ENCODE data around the gene TGFBR2. TPM values are rescaled to one million over a fixed set of nuclear protein-coding genes. Genes with fewer than 3 reads are reported as not detected.
A peak's percentile ranks its signal among the peaks of the same experiment; 100 is the strongest.

The TGFBR2 gene
- total RNA-seq, 6 donors from 2014 or later = 82.8 to 385 (median 285) TPM

DNA sequence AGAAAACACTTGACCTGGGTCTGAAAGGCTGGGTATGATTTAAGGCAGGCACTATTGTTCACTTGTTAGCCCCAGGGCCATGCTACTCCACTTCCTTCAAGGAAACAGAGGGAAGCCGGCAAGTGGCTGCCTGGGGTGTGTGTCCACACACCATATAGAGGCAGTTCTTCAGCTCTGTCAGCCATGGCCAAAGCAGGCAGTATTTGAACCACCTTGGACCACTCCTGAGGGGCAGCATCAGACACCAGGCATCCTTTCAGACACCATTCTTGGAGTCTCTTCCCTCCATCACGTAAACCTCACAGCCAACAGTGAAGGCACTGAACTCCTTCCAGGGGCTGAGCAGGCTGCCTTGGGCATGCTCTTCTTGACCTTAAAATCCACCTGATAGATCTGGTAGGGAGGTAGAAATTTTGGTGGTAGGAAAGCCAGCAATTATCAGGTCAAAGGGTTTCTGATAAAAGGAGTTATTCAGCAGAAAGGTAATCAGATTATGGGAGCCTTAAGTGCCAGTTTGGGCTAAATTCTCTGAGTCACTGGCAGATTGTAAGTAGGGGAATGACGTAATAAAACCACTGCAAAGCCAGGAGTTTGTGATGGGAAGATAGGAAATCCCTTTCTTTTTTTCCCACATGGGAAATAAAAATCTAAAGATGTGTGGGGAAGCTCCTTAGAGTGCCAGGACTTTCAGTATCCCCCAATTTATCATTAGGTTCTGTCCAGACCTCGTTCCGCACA, 20.2 kb downstream of the TGFBR2 start:
- TF ChIP-seq POLR2AphosphoS5 (IDR thresholded peaks at IDR 0.05) (no peak), CTCF (IDR thresholded peaks at IDR 0.05) (no peak), EP300 (IDR thresholded peaks at IDR 0.05) (no peak), POLR2A (IDR thresholded peaks at IDR 0.05) (no peak)
- Histone ChIP-seq H3K27ac (peak overlapping the region; percentile 23 to 81 (median 66)), H3K4me3 (no peak overlapping the region), H3K4me1 (peaks cover 88 to 95% (median 93%) of the 10 kb centered on the region in 4 donors), H3K36me3 (peaks cover 0 to 21% (median 2%) of the 10 kb centered on the region in 4 donors), H3K9me3 (no peaks in the 10 kb centered on the region), H3K27me3 (no peaks in the 10 kb centered on the region)
- ATAC-seq (ENCODE audit: low FRiP score in 2 of 2) (no peak), DNase-seq (no peak)
- WGBS, 2 donors = 62 to 81% methylated on average over 5 of the region's 5 CpGs

- Histone ChIP-seq H3K4me1 (peaks cover 88 to 96% (median 93%) of the 10 kb centered on the region in 4 donors), H3K4me3 (no peak overlapping the region), H3K36me3 (peaks cover 0 to 28% (median 2%) of the 10 kb centered on the region in 4 donors), H3K9me3 (no peaks in the 10 kb centered on the region), H3K27me3 (no peaks in the 10 kb centered on the region), H3K27ac (peak overlapping the region; percentile 27 to 81 (median 74))
- WGBS, 2 donors = 67 to 79% methylated on average over 4 of the region's 4 CpGs
- DNase-seq = no peak
- no peak for ATAC-seq (ENCODE audit: low FRiP score in 2 of 2)
- TF ChIP-seq POLR2AphosphoS5 (IDR thresholded peaks at IDR 0.05) (no peak), CTCF (IDR thresholded peaks at IDR 0.05) (no peak), POLR2A (IDR thresholded peaks at IDR 0.05) (no peak), EP300 (IDR thresholded peaks at IDR 0.05) (no peak)
Measured at GRCh38 chr3:30628205-30628900, 22.0 kb downstream of the TGFBR2 start.

DNA sequence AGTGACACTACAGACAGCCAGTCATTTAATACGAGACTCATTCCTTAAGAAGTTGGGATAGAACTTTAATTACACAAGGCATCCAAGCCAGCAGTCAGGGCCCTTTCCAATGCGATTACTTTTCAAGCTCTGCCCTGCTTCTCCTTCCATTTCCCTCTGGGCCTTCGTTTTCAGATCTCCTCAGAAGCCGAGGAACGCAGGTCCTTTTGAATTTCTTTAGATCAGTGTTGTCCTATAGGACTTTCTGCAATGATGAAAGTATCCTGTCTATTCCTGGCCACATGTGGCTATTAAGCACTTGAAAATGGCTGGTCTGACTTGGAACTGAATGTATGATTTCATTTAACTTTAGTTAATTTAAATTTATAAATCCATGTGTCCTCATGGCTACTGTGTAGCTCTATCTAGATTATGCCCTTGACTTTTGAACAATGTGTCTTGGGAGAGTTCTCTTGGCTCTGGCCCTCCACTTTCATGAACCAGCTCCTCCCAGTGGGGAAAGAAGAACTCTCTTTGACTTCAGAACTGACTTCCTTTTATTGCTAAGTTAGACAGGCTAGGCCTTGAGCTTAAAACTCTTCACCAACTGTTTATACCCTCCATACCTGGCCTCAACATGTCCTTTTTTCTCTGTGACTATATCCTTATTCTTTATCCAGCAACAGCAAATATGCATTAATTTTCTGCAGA, 22.6 kb downstream of the TGFBR2 start:
- H3K27me3 ChIP-seq = no peaks in the 10 kb centered on the region
- peak overlapping the region; percentile 27 to 81 (median 74) for H3K27ac ChIP-seq
- DNase-seq (no peak), ATAC-seq (ENCODE audit: low FRiP score in 2 of 2) (peak in 1 of 2 donors; percentile 64)
- peaks cover 0 to 21% (median 1%) of the 10 kb centered on the region in 4 donors for H3K36me3 ChIP-seq
- H3K4me1 ChIP-seq = peaks cover 87 to 96% (median 93%) of the 10 kb centered on the region in 4 donors
- WGBS, 2 donors = 68 to 77% methylated on average over 5 of the region's 5 CpGs
- no peaks in the 10 kb centered on the region for H3K9me3 ChIP-seq
- H3K4me3 ChIP-seq = no peak overlapping the region
- no peak for TF ChIP-seq EP300 (IDR thresholded peaks at IDR 0.05)
- peak in 2 of 6 experiments; percentile 20 to 35 for TF ChIP-seq CTCF (IDR thresholded peaks at IDR 0.05)

GRCh38 chr3:30629746-30630145, 23.3 kb downstream of the TGFBR2 start:
- no peak for TF ChIP-seq CTCF (IDR thresholded peaks at IDR 0.05)
- TF ChIP-seq POLR2A (IDR thresholded peaks at IDR 0.05) = no peak
- no peak for TF ChIP-seq POLR2AphosphoS5 (IDR thresholded peaks at IDR 0.05)
- no peak for TF ChIP-seq EP300 (IDR thresholded peaks at IDR 0.05)
- 72 to 74% methylated on average over 6 of the region's 6 CpGs for WGBS, 2 donors
- Histone ChIP-seq H3K4me3 (no peak overlapping the region), H3K27me3 (no peaks in the 10 kb centered on the region), H3K27ac (peak overlapping the region; percentile 27 to 81 (median 74)), H3K9me3 (no peaks in the 10 kb centered on the region), H3K36me3 (peaks cover 0 to 18% (median 0%) of the 10 kb centered on the region in 4 donors), H3K4me1 (peaks cover 86 to 95% (median 91%) of the 10 kb centered on the region in 4 donors)
- DNase-seq (no peak), ATAC-seq (ENCODE audit: low FRiP score in 2 of 2) (no peak)
